GM21619 (cell line): ENCODE measurements around the gene EEF1A1.
"Not testable (repeated sequence)": the region's sequence is repeated elsewhere in the genome, so short reads cannot be mapped to it uniquely, and the experiment has no call there.

ENCODE experiments used
- ATAC-seq: cut with Tn5 transposase; IDR thresholded peaks from one replicate; pipeline ENCODE4 v1.9.1; 2021; ENCODE audit not compliant: unreplicated experiment

The EEF1A1 gene

DNA sequence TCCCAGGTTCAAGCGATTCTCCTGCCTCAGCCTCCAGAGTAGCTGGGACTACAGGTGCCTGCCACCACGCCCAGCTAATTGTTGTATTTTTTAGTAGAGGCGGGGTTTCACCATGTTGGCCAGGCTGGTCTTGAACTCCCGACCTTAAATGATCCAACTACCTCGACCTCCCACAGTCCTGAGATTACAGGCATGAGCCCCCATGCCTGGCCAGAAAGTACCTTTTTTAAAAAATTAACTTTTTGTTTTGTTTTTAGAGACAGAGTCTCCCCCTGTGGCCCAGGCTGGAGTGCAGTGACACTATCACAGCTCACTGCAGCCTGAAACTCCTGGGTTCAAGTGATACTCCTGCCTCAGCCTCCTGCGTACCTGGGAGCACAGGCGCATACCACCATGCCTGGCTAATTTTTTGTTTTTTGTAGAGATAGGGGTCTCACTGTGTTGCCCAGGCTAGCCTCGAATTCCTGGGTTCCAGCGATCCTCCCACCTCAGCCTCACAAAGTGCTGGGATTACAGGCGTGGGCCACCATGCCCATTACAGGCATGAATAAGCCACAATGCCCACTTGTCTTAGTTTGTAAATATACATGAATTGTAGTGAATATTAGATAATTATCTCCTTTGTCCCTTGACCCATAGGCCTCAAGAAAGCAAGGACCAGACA lies 17.4 kb upstream of the EEF1A1 start:
- ATAC-seq, result no peak

DNA sequence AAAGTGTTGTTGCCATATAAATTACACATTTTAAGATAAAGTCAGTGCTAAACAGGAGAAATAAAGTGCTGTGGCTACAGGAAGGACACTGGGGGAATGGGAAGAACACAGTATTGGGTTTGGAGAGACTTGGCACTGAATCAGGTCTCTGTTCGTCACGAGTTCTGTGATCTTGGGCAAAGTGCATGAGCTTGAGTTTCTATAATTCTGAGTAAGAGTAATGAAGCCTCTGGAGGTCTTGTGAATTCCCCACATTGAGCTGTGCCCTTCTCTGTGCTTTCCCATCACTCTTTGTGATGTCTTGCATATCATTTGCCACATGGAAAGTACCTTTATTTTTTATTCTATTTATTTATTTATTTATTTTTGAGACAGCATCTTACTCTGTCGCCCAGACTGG lies 16.8 kb upstream of the EEF1A1 start:
- no peak for ATAC-seq

DNA sequence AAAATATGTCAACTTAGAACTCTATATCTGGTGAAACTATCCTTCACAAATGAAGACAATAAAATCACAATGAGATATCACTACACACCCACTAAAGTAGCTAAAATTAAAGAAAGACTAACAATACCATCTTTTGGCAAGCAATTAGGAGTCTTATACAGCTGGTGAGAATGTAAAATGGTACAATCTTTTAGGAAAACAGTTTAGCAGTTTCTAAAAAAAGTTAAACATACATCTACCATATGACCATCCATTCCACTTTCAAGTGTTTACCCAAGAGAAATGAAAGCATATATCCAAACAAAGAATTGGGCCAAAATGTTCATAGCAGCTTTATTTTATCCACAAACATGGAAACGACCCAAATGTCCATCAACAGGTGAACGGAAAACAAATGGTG lies 13.8 kb upstream of the EEF1A1 start:
- ATAC-seq, result no peak

GRCh38 chr6:73532293-73532692 lies 11.5 kb upstream of the EEF1A1 start:
- no peak for ATAC-seq

GRCh38 chr6:73528897-73529296 lies 8.1 kb upstream of the EEF1A1 start:
- ATAC-seq, result no peak

- ATAC-seq, result no peak
Observed at GRCh38 chr6:73525546-73526330, 4.9 kb upstream of the EEF1A1 start.

GRCh38 chr6:73523434-73524123 lies 2.7 kb upstream of the EEF1A1 start:
- peak; percentile 41 for ATAC-seq

DNA sequence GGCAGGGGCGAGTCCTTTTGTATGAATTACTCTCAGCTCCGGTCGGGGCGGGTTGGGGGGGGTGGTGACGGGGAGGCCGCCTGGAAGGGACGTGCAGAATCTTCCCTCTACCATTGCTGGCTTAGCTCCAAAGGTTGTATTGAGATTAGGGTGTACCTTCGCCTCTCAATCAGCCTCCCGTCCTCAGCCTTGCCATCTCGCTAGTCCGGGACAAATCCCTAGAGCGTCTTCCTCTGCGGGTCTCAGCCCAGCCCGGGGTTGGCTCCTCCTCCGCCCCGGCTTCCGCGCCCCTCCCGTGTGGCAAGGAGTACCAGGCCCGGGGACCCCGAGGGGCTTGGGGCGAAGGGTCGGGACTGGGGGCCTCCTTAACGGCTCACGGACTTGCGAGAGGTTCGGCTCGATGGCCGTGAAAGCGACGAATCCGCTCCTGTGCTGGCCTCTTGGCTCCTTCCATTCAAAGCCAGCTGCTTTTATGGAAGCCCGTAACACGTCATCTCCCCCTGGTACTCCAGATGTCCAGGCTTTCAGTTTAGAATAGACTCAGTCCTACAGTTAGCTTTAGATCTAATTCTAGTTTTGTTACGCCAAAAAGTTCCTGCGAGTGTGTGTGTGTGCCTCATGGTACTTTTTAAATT lies 636 bp upstream of the EEF1A1 start:
- ATAC-seq, result peak; percentile 31

DNA sequence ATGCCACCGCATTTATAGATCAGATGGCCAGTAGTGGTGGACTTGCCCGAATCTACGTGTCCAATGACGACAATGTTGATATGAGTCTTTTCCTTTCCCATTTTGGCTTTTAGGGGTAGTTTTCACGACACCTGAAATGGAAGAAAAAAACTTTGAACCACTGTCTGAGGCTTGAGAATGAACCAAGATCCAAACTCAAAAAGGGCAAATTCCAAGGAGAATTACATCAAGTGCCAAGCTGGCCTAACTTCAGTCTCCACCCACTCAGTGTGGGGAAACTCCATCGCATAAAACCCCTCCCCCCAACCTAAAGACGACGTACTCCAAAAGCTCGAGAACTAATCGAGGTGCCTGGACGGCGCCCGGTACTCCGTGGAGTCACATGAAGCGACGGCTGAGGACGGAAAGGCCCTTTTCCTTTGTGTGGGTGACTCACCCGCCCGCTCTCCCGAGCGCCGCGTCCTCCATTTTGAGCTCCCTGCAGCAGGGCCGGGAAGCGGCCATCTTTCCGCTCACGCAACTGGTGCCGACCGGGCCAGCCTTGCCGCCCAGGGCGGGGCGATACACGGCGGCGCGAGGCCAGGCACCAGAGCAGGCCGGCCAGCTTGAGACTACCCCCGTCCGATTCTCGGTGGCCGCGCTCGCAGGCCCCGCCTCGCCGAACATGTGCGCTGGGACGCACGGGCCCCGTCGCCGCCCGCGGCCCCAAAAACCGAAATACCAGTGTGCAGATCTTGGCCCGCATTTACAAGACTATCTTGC lies 725 bp downstream of the EEF1A1 start:
- ATAC-seq, result no peak

DNA sequence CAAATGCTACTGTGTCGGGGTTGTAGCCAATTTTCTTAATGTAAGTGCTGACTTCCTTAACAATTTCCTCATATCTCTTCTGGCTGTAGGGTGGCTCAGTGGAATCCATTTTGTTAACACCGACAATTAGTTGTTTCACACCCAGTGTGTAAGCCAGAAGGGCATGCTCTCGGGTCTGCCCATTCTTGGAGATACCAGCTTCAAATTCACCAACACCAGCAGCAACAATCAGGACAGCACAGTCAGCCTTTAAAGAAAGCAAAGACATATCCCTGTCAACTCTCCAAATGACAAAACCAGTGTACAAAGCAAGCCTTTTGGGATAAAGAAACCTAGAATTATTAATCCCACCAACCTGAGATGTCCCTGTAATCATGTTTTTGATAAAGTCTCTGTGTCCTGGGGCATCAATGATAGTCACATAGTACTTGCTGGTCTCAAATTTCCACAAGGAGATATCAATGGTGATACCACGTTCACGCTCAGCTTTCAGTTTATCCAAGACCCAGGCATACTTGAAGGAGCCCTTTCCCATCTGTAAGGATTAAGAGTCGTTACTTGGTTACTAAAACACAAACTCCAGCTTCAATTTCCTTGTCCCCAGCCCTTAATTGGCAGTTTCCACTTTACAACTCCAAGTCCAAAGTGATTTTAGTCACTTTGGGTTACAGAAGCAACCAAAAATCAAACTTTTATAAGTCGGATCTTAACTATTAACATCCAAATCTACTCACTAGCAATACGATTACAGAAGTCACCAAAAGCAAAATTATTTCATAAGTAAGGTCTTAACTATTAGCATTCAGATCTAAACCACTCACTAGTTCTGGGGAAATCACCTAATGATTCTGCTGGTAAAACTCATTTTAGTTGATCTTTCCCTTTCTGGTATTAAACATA lies 1.6 kb downstream of the EEF1A1 start:
- ATAC-seq, result not testable (repeated sequence)

DNA sequence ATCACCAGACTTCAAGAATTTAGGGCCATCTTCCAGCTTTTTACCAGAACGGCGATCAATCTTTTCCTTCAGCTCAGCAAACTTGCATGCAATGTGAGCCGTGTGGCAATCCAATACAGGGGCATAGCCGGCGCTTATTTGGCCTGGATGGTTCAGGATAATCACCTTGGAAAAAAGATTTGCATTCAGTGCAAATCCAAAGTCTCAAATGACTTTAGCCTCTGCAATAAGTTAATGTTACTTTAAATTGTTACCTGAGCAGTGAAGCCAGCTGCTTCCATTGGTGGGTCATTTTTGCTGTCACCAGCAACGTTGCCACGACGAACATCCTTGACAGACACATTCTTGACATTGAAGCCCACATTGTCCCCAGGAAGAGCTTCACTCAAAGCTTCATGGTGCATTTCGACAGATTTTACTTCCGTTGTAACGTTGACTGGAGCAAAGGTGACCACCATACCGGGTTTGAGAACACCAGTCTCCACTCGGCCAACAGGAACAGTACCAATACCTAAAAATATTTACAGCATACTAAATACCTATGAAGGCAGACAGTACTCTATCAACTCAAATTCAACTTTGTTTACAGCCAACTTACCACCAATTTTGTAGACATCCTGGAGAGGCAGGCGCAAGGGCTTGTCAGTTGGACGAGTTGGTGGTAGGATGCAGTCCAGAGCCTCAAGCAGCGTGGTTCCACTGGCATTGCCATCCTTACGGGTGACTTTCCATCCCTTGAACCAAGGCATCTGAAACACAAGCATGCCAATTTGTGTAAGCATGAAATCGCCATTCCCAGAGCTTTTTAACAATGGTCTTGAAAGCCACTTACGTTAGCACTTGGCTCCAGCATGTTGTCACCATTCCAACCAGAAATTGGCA lies 2.5 kb downstream of the EEF1A1 start:
- not testable (repeated sequence) for ATAC-seq

GRCh38 chr6:73516514-73517489 lies 4.0 kb downstream of the EEF1A1 start:
- no peak for ATAC-seq

GRCh38 chr6:73515204-73515655 lies 5.6 kb downstream of the EEF1A1 start:
- peak; percentile 29 for ATAC-seq

DNA sequence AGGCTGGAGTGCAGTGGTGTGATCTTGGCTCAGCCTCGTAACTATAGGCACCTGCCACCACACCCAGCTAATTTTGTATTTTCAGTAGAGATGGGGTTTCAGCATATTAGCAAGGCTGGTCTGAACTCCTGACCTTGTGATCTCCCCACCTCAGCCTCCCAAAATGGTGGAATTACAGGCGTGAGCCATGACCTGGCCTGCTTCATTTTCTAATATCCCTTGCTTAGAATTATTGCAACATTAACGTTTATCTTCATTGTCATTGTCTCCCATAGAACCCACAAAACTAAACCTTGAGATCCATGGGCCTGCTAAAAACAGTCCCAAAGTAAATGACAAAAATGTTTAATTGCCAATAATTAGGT lies 6.1 kb downstream of the EEF1A1 start:
- no peak for ATAC-seq

GRCh38 chr6:73513496-73513854 lies 7.4 kb downstream of the EEF1A1 start:
- ATAC-seq, result no peak

GRCh38 chr6:73511796-73512195 lies 9.0 kb downstream of the EEF1A1 start:
- no peak for ATAC-seq

DNA sequence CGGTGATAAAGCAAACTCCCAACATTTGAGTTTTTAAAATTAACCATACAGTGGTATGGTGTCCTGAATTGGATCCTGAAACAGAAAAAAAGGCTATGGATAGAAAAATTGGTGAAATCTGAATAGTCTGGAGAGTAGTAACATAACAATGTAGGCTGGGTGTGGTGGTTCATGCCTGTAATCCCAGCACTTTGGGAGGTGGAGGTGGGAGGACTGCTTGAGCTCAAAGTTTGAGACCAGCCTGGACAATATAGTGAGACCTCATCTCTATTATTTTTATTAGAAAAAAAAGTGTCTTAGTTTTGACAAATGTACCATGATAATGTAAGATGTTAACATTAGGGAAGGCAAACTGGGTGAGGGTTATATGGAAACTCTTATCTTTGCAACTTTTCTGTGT lies 11.0 kb downstream of the EEF1A1 start:
- ATAC-seq, result no peak

DNA sequence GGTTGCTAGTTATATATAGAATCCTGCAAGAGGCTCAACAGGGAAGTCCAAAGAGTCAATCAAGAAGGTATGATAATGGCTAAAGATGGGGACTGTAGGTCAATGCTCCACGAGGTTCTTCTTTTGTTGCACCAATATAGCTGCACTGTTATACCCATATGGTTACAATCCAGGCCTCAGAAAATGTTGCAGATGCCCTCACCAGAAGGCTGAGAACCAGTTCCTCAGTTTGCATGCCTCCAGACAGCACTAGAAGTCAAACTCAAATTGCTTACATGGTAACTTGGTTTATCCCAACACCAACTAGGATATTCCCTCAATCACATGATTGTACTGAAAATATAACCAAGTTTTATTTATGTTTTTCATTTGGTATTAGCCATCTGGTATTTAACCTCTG lies 12.1 kb downstream of the EEF1A1 start:
- no peak for ATAC-seq
